ENCODE measurements around the gene RCOR1.

The RCOR1 gene

GRCh38 chr14:102624666-102625065, 32.2 kb downstream of the RCOR1 start:
- Histone ChIP-seq H3K4me3 (ENCODE audit: low read depth in 1 of 2, low read length in 1 of 2) (no peak overlapping the region), H3K4me1 (ENCODE audit: control insufficient read depth in 1 of 2, insufficient read depth in 1 of 2, low read depth in 1 of 2, low read length in 1 of 2) (peaks cover 62% of the 10 kb centered on the region in 2 experiments), H3K27me3 (no peaks in the 10 kb centered on the region), H3K9me3 (no peaks in the 10 kb centered on the region), H3K36me3 (no peaks in the 10 kb centered on the region), H3K27ac (peak overlapping the region; percentile 24)
- TF ChIP-seq, protein P1, sequence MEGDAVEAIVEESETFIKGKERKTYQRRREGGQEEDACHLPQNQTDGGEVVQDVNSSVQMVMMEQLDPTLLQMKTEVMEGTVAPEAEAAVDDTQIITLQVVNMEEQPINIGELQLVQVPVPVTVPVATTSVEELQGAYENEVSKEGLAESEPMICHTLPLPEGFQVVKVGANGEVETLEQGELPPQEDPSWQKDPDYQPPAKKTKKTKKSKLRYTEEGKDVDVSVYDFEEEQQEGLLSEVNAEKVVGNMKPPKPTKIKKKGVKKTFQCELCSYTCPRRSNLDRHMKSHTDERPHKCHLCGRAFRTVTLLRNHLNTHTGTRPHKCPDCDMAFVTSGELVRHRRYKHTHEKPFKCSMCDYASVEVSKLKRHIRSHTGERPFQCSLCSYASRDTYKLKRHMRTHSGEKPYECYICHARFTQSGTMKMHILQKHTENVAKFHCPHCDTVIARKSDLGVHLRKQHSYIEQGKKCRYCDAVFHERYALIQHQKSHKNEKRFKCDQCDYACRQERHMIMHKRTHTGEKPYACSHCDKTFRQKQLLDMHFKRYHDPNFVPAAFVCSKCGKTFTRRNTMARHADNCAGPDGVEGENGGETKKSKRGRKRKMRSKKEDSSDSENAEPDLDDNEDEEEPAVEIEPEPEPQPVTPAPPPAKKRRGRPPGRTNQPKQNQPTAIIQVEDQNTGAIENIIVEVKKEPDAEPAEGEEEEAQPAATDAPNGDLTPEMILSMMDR (IDR thresholded peaks at IDR 0.05): no peak

- TF ChIP-seq, protein P1 (IDR thresholded peaks at IDR 0.05): no peak
- Histone ChIP-seq H3K4me1 (ENCODE audit: control insufficient read depth in 1 of 2, insufficient read depth in 1 of 2, low read depth in 1 of 2, low read length in 1 of 2) (peaks cover 69 to 72% of the 10 kb centered on the region in 2 experiments), H3K9me3 (no peaks in the 10 kb centered on the region), H3K27ac (peak overlapping the region; percentile 88), H3K27me3 (no peaks in the 10 kb centered on the region), H3K4me3 (ENCODE audit: low read depth in 1 of 2, low read length in 1 of 2) (no peak overlapping the region), H3K36me3 (no peaks in the 10 kb centered on the region)
Observed at GRCh38 chr14:102625564-102626296, 33.3 kb downstream of the RCOR1 start.

GRCh38 chr14:102626530-102626929, 34.1 kb downstream of the RCOR1 start:
- H3K4me3 ChIP-seq (ENCODE audit: low read depth in 1 of 2, low read length in 1 of 2): no peak overlapping the region
- peak overlapping the region; percentile 88 for H3K27ac ChIP-seq
- TF ChIP-seq, protein P1 (IDR thresholded peaks at IDR 0.05): no peak
- H3K27me3 ChIP-seq: no peaks in the 10 kb centered on the region
- H3K4me1 ChIP-seq (ENCODE audit: control insufficient read depth in 1 of 2, insufficient read depth in 1 of 2, low read depth in 1 of 2, low read length in 1 of 2): peaks cover 73 to 75% of the 10 kb centered on the region in 2 experiments
- H3K36me3 ChIP-seq: no peaks in the 10 kb centered on the region
- no peaks in the 10 kb centered on the region for H3K9me3 ChIP-seq

DNA sequence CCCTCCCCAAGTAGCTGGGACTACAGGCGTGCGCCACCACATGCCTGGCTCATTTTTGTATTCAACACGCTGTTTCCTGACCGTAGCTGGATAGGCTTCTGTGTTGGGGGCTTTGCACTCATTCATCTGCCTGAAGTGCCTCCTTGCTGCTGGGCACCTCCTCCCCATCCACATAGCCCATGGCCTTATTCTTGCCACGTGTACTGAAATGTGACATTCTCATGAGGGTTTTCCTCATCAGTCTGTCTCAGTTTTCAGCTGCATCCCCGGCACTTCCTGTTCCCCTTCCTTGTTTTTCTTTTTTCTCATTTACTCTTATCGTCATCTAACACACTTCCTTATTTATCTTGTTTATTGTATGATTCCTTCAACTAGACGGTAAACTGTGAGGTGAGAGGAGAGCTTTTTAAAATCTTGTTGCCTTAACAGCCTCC, 36.6 kb downstream of the RCOR1 start:
- Histone ChIP-seq H3K4me3 (ENCODE audit: low read depth in 1 of 2, low read length in 1 of 2) (peak overlapping the region; percentile 20 to 35), H3K27me3 (no peaks in the 10 kb centered on the region), H3K4me1 (ENCODE audit: control insufficient read depth in 1 of 2, insufficient read depth in 1 of 2, low read depth in 1 of 2, low read length in 1 of 2) (peaks cover 64 to 72% of the 10 kb centered on the region in 2 experiments), H3K36me3 (no peaks in the 10 kb centered on the region), H3K9me3 (no peaks in the 10 kb centered on the region), H3K27ac (peak overlapping the region; percentile 88)
- TF ChIP-seq, protein P1 (IDR thresholded peaks at IDR 0.05): no peak

GRCh38 chr14:102629808-102630350, 37.4 kb downstream of the RCOR1 start:
- Histone ChIP-seq H3K4me3 (ENCODE audit: low read depth in 1 of 2, low read length in 1 of 2) (peak overlapping the region in 1 of 2 experiments; percentile 35), H3K27me3 (no peaks in the 10 kb centered on the region), H3K4me1 (ENCODE audit: control insufficient read depth in 1 of 2, insufficient read depth in 1 of 2, low read depth in 1 of 2, low read length in 1 of 2) (peaks cover 62 to 69% of the 10 kb centered on the region in 2 experiments), H3K27ac (peak overlapping the region; percentile 88), H3K9me3 (no peaks in the 10 kb centered on the region), H3K36me3 (no peaks in the 10 kb centered on the region)
- TF ChIP-seq, protein P1 (IDR thresholded peaks at IDR 0.05): no peak

All from neutrophil (primary cell).